Liver (tissue), 9 donors: ENCODE measurements around the gene TCF7L1. TPM values are rescaled to one million over a fixed set of nuclear protein-coding genes. Genes with fewer than 3 reads are reported as not detected.
A peak's percentile ranks its signal among the peaks of the same experiment; 100 is the strongest.

ENCODE experiments used
- DNase-seq: peaks from one replicate; pipeline ENCODE4 v3.0.0-alpha.2; 2017; ENCODE audit warnings: low spot score
- H3K27ac ChIP-seq, 2 donors: one replicate each; pipeline ENCODE4 v1.7.0; 2013; ENCODE audit warnings: inconsistent platforms in 2 of 2, low read length in 2 of 2, control low read depth in 1 of 2, low read depth in 1 of 2, mild to moderate bottlenecking in 1 of 2
- H3K27me3 ChIP-seq, 4 donors: one replicate each; pipeline versions ENCODE4 v1.6.1 to v1.7.0; 2013; ENCODE audit warnings: low read length in 3 of 4, inconsistent platforms in 1 of 4, mild to moderate bottlenecking in 1 of 4, moderate library complexity in 1 of 4; ENCODE audit not compliant: control insufficient read depth in 4 of 4, insufficient read depth in 4 of 4
- H3K36me3 ChIP-seq, 4 donors: one replicate each; pipeline versions ENCODE4 v1.6.1 to v1.7.0; 2013; ENCODE audit warnings: low read length in 3 of 4, mild to moderate bottlenecking in 3 of 4, low read depth in 1 of 4, moderate library complexity in 1 of 4; ENCODE audit not compliant: control insufficient read depth in 4 of 4, insufficient read depth in 3 of 4
- H3K4me1 ChIP-seq, 4 donors: one replicate each; pipeline versions ENCODE4 v1.6.1 to v1.7.0; 2013; ENCODE audit warnings: low read length in 3 of 4, mild to moderate bottlenecking in 3 of 4, moderate library complexity in 1 of 4; ENCODE audit not compliant: control insufficient read depth in 4 of 4, insufficient read depth in 4 of 4
- H3K4me3 ChIP-seq, 3 donors: one replicate each; pipeline versions ENCODE4 v1.6.1 to v1.7.0; 2013; ENCODE audit warnings: low read length in 3 of 3, control low read depth in 1 of 3, low read depth in 1 of 3, mild to moderate bottlenecking in 1 of 3
- H3K9ac ChIP-seq, 2 donors: one replicate each; pipeline ENCODE4 v1.7.0; 2013; ENCODE audit warnings: low read length in 2 of 2, mild to moderate bottlenecking in 2 of 2, moderate library complexity in 2 of 2, control low read depth in 1 of 2, low read depth in 1 of 2
- H3K9me3 ChIP-seq, 4 donors: one replicate each; pipeline versions ENCODE4 v1.6.1 to v1.7.0; 2013; ENCODE audit warnings: low read length in 3 of 4; ENCODE audit not compliant: control insufficient read depth in 4 of 4
- EGR1 ChIP-seq, 2 donors: IDR thresholded peaks; 2 replicates each; pipeline ENCODE4 v1.6.1; 2016 to 2018; ENCODE audit warnings: antibody characterized with exemption in 2 of 2, low read depth in 2 of 2
- FOXA1 ChIP-seq: IDR thresholded peaks from 2 replicates; pipeline ENCODE4 v1.6.1; 2016; ENCODE audit warnings: antibody characterized with exemption
- FOXA2 ChIP-seq: IDR thresholded peaks from 2 replicates; pipeline ENCODE4 v1.6.1; 2016; ENCODE audit warnings: antibody characterized with exemption
- GABPA ChIP-seq, 2 donors: IDR thresholded peaks in 1 of 2; conservative IDR thresholded peaks in 1 of 2; 2 replicates each; pipeline ENCODE4 v1.6.1; 2016; ENCODE audit warnings: antibody characterized with exemption in 2 of 2, mild to moderate bottlenecking in 1 of 2, moderate library complexity in 1 of 2
- HNF4A ChIP-seq, 2 donors: conservative IDR thresholded peaks; 2 replicates each; pipeline ENCODE4 v1.6.1; 2016; ENCODE audit warnings: antibody characterized with exemption in 2 of 2, mild to moderate bottlenecking in 2 of 2
- HNF4G ChIP-seq: IDR thresholded peaks from 2 replicates; pipeline ENCODE4 v1.6.1; 2016; ENCODE audit warnings: antibody characterized with exemption
- JUND ChIP-seq, 2 donors: IDR thresholded peaks; 2 replicates each; pipeline ENCODE4 v1.6.1; 2016; ENCODE audit warnings: antibody characterized with exemption in 2 of 2
- NR2F2 ChIP-seq: IDR thresholded peaks from 2 replicates; pipeline ENCODE4 v1.6.1; 2016; ENCODE audit warnings: antibody characterized with exemption
- RAD21 ChIP-seq, 2 donors: IDR thresholded peaks; 2 replicates each; pipeline ENCODE4 v1.6.1; 2016; ENCODE audit warnings: antibody characterized with exemption in 2 of 2, mild to moderate bottlenecking in 2 of 2
- RXRA ChIP-seq, 2 donors: IDR thresholded peaks; 2 replicates each; pipeline ENCODE4 v1.6.1; 2017 to 2018; ENCODE audit warnings: antibody characterized with exemption in 2 of 2, mild to moderate bottlenecking in 1 of 2
- SP1 ChIP-seq: IDR thresholded peaks from 2 replicates; pipeline ENCODE4 v1.6.1; 2018; ENCODE audit warnings: antibody characterized with exemption, mild to moderate bottlenecking
- TAF1 ChIP-seq: conservative IDR thresholded peaks from 2 replicates; pipeline ENCODE4 v1.6.1; 2016; ENCODE audit warnings: antibody characterized with exemption, mild to moderate bottlenecking
- YY1 ChIP-seq: IDR thresholded peaks from 2 replicates; pipeline ENCODE4 v1.6.1; 2016; ENCODE audit warnings: antibody characterized with exemption, mild to moderate bottlenecking
- WGBS: extraction: QIAGEN DNeasy Blood & Tissue Kit; methylation state at CpG from one replicate; pipeline ENCODE4 v1.1.7; 2013; 5-methylcytosine and 5-hydroxymethylcytosine counted together
- polyA plus RNA-seq, 2 donors: library from polyadenylated mRNA; stranded (reverse) in 1 of 2; unstranded in 1 of 2; fragments of 200-250 nt in 1 of 2; fragments of >200 nt in 1 of 2; fragmentation: Nextera tagmentation in 1 of 2; extraction: Ambion mirVana in 1 of 2; gene quantifications; one replicate each; pipeline versions ENCODE4 v1.2.1 to v1.2.3, GENCODE V29; 2013 to 2015
- total RNA-seq, 2 donors: library from RNA; depleted of rRNA; stranded (reverse); fragments of >200 nt; gene quantifications; one replicate each; pipeline ENCODE4 v1.2.3, GENCODE V29; 2014
- TF ChIP-seq, protein P1 (sequence below): IDR thresholded peaks from 2 replicates; pipeline ENCODE4 v1.6.1; 2016; ENCODE audit warnings: antibody characterized with exemption
- TF ChIP-seq, protein P2 (sequence below): IDR thresholded peaks from 2 replicates; pipeline ENCODE4 v1.6.1; 2016; ENCODE audit warnings: antibody characterized with exemption
- TF ChIP-seq, protein P3 (sequence below): IDR thresholded peaks from 2 replicates; pipeline ENCODE4 v1.6.1; 2016; ENCODE audit warnings: antibody characterized with exemption
- TF ChIP-seq, protein P4 (sequence below): fragments of 150-350 bp; IDR thresholded peaks from 2 replicates; pipeline ENCODE4 v1.5.1; 2017; ENCODE audit warnings: improper control_type of control experiment, low read depth, low read length; ENCODE audit not compliant: missing input control
- TF ChIP-seq, protein P5 (sequence below): IDR thresholded peaks from 2 replicates; pipeline ENCODE4 v1.6.1; 2016; ENCODE audit warnings: antibody characterized with exemption, mild to moderate bottlenecking
- donor health status: healthy.
- donor health status: healthy.
- donor health status: healthy.
- donor health status: healthy.
- donor health status: healthy.

Gene TCF7L1
- total and polyA plus RNA-seq, 4 donors = 1.6 to 6.0 (median 4.8) TPM

DNA sequence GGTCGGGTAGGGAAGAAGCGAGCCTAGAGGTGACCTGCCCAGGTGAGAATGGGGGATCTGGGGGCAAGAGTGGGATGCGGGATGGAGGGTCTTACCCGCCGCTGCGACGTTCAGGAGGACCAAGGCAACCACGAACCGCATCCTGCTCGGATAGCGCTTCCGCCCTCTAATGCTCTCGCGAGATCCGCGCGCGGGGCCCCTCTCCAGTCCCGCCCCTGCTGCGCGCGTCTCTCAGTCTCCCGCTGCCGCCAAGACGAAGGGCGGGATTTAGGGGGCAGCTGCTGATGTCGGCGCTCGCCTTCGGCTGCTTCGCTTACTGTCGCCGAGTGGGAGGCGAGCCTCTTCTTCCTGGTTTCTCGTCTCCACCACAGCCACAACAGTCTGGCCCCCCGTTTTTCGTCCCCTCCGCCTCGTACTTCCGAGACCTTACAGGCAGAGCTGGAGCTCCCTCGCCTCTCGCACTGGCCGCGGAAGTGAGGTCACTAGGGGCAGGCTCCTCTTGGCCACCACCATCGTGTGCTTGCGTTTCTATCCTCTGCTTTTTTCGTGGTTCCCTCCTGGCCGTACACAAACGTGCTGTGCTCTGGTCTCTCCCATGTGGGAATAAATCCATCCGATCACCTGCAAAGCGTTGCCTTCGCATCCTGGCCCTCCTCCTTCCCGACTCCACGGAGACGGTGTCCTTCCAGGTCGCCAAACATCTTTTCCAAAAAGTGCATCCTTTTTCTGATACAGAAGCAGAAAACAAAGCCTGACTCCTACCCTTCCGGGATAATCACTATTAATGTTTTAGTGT is 194.8 kb downstream of the TCF7L1 start, which contains the start of gene TGOLN2:
TSS of gene TGOLN2 (minus strand) at position 168 of the 796 bp plus-strand sequence. CDS start at position 141, 27 bp downstream.
- peak within 1 kb of the TSS; percentile 92 to 99 for H3K27ac ChIP-seq
- H3K27me3 ChIP-seq = no peaks in the 10 kb centered on the region
- peak within 1 kb of the TSS; percentile 84 to 92 for H3K9ac ChIP-seq
- peak within 1 kb of the TSS; percentile 79 to 98 (median 95) for H3K4me3 ChIP-seq
- H3K4me1 ChIP-seq = peaks cover 7 to 46% (median 32%) of the 10 kb centered on the region in 4 donors
- DNase-seq = peak; percentile 92
- no peaks in the 10 kb centered on the region for H3K9me3 ChIP-seq
- TF ChIP-seq FOXA1 (no peak), RAD21 (IDR thresholded peaks at IDR 0.05) (peak in 1 of 2 donors; percentile 46), HNF4A (conservative IDR thresholded peaks at IDR 0.05) (peak in 1 of 2 donors; percentile 31), HNF4G (no peak), TAF1 (peak; percentile 91), GABPA (IDR thresholded peaks at IDR 0.05 in 1 of 2, conservative IDR thresholded peaks at IDR 0.05 in 1 of 2) (peak; percentile 47 to 76), RXRA (IDR thresholded peaks at IDR 0.05) (peak; percentile 27 to 45), EGR1 (IDR thresholded peaks at IDR 0.05; ENCODE audit: low read depth in 2 of 2) (no peak), SP1 (peak; percentile 27), NR2F2 (peak; percentile 89), YY1 (peak; percentile 90), JUND (IDR thresholded peaks at IDR 0.05) (peak in 1 of 2 donors; percentile 25), FOXA2 (no peak)
- TF ChIP-seq, protein P1, sequence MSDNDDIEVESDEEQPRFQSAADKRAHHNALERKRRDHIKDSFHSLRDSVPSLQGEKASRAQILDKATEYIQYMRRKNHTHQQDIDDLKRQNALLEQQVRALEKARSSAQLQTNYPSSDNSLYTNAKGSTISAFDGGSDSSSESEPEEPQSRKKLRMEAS = no peak
- TF ChIP-seq, protein P2, sequence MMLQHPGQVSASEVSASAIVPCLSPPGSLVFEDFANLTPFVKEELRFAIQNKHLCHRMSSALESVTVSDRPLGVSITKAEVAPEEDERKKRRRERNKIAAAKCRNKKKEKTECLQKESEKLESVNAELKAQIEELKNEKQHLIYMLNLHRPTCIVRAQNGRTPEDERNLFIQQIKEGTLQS = no peak
- TF ChIP-seq, protein P3, sequence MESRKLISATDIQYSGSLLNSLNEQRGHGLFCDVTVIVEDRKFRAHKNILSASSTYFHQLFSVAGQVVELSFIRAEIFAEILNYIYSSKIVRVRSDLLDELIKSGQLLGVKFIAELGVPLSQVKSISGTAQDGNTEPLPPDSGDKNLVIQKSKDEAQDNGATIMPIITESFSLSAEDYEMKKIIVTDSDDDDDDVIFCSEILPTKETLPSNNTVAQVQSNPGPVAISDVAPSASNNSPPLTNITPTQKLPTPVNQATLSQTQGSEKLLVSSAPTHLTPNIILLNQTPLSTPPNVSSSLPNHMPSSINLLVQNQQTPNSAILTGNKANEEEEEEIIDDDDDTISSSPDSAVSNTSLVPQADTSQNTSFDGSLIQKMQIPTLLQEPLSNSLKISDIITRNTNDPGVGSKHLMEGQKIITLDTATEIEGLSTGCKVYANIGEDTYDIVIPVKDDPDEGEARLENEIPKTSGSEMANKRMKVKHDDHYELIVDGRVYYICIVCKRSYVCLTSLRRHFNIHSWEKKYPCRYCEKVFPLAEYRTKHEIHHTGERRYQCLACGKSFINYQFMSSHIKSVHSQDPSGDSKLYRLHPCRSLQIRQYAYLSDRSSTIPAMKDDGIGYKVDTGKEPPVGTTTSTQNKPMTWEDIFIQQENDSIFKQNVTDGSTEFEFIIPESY = peak; percentile 99
- TF ChIP-seq, protein P4, sequence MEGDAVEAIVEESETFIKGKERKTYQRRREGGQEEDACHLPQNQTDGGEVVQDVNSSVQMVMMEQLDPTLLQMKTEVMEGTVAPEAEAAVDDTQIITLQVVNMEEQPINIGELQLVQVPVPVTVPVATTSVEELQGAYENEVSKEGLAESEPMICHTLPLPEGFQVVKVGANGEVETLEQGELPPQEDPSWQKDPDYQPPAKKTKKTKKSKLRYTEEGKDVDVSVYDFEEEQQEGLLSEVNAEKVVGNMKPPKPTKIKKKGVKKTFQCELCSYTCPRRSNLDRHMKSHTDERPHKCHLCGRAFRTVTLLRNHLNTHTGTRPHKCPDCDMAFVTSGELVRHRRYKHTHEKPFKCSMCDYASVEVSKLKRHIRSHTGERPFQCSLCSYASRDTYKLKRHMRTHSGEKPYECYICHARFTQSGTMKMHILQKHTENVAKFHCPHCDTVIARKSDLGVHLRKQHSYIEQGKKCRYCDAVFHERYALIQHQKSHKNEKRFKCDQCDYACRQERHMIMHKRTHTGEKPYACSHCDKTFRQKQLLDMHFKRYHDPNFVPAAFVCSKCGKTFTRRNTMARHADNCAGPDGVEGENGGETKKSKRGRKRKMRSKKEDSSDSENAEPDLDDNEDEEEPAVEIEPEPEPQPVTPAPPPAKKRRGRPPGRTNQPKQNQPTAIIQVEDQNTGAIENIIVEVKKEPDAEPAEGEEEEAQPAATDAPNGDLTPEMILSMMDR = peak; percentile 0
- TF ChIP-seq, protein P5, sequence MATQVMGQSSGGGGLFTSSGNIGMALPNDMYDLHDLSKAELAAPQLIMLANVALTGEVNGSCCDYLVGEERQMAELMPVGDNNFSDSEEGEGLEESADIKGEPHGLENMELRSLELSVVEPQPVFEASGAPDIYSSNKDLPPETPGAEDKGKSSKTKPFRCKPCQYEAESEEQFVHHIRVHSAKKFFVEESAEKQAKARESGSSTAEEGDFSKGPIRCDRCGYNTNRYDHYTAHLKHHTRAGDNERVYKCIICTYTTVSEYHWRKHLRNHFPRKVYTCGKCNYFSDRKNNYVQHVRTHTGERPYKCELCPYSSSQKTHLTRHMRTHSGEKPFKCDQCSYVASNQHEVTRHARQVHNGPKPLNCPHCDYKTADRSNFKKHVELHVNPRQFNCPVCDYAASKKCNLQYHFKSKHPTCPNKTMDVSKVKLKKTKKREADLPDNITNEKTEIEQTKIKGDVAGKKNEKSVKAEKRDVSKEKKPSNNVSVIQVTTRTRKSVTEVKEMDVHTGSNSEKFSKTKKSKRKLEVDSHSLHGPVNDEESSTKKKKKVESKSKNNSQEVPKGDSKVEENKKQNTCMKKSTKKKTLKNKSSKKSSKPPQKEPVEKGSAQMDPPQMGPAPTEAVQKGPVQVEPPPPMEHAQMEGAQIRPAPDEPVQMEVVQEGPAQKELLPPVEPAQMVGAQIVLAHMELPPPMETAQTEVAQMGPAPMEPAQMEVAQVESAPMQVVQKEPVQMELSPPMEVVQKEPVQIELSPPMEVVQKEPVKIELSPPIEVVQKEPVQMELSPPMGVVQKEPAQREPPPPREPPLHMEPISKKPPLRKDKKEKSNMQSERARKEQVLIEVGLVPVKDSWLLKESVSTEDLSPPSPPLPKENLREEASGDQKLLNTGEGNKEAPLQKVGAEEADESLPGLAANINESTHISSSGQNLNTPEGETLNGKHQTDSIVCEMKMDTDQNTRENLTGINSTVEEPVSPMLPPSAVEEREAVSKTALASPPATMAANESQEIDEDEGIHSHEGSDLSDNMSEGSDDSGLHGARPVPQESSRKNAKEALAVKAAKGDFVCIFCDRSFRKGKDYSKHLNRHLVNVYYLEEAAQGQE = peak; percentile 90
- WGBS = under 1% methylated on average over 57 of the region's 57 CpGs
- peaks cover 0 to 3% (median 2%) of the 10 kb centered on the region in 4 donors for H3K36me3 ChIP-seq
